SK-N-SH treated with all-trans-retinoic acid at 6 μM for 48 hours (cell line): ENCODE results near the gene ADGRB2.

Source experiments
- ARNTL ChIP-seq: fragments of 450-650 bp; formaldehyde crosslinking; IDR thresholded peaks from 2 replicates; pipeline ENCODE4 v1.5.0; 2020; ENCODE audit warnings: low read depth, mild to moderate bottlenecking, moderate library complexity, borderline replicate concordance
- CREB5 ChIP-seq: fragments of 250-450 bp; sonication (Bioruptor Pico); IDR thresholded peaks from 2 replicates; pipeline ENCODE4 v1.5.1; 2020; ENCODE audit warnings: low read depth, mild to moderate bottlenecking, moderate library complexity
- CSDC2 ChIP-seq: fragments of 250-450 bp; sonication (Bioruptor Pico); IDR thresholded peaks from 2 replicates; pipeline ENCODE4 v1.5.0; 2020; ENCODE audit warnings: mild to moderate bottlenecking, moderate library complexity
- ISL1 ChIP-seq: fragments of 250-450 bp; sonication (Bioruptor Pico); IDR thresholded peaks from 2 replicates; pipeline ENCODE4 v2.1.2; 2022; ENCODE audit warnings: mild to moderate bottlenecking, moderate library complexity
- TOX ChIP-seq: fragments of 250-450 bp; sonication (Bioruptor Pico); IDR thresholded peaks from 2 replicates; pipeline ENCODE4 v1.8.0; 2021; ENCODE audit warnings: mild to moderate bottlenecking, moderate library complexity, borderline replicate concordance
- ZC3H10 ChIP-seq: fragments of 250-450 bp; sonication (Bioruptor Pico); IDR thresholded peaks from 2 replicates; pipeline ENCODE4 v1.5.1; 2021; ENCODE audit warnings: mild to moderate bottlenecking, moderate library complexity
- ZFP3 ChIP-seq: fragments of 250-450 bp; sonication (Bioruptor Pico); IDR thresholded peaks from 2 replicates; pipeline ENCODE4 v1.5.0; 2020; ENCODE audit warnings: mild to moderate bottlenecking, moderate library complexity
- ZFP30 ChIP-seq: fragments of 450-650 bp; formaldehyde crosslinking; IDR thresholded peaks from 2 replicates; pipeline ENCODE4 v1.5.0; 2022; ENCODE audit warnings: mild to moderate bottlenecking, moderate library complexity
- ZNF565 ChIP-seq: fragments of 450-650 bp; formaldehyde crosslinking; conservative IDR thresholded peaks from 2 replicates; pipeline ENCODE4 v1.5.0; 2020; ENCODE audit warnings: low read depth, mild to moderate bottlenecking, moderate library complexity
- ZNF70 ChIP-seq: fragments of 450-650 bp; formaldehyde crosslinking; IDR thresholded peaks from 2 replicates; pipeline ENCODE4 v1.5.0; 2020; ENCODE audit warnings: mild to moderate bottlenecking, moderate library complexity

GRCh38 chr1:31775210-31775999, 11.3 kb upstream of the ADGRB2 start:
- TF ChIP-seq ZNF70 (CRISPR knock-in tag) (no peak), ZC3H10 (CRISPR knock-in tag) (no peak), ZFP3 (CRISPR knock-in tag) (no peak), TOX (CRISPR knock-in tag) (no peak), CSDC2 (CRISPR knock-in tag) (no peak), ZNF565 (CRISPR knock-in tag) (no peak), ZFP30 (CRISPR knock-in tag) (no peak), ARNTL (CRISPR knock-in tag) (no peak), CREB5 (CRISPR knock-in tag) (no peak), ISL1 (CRISPR knock-in tag) (no peak)
